ENCODE measurements around the gene ZSCAN29. TPM values are rescaled to one million over a fixed set of nuclear protein-coding genes. Genes with fewer than 3 reads are reported as not detected.

Gene ZSCAN29
- total and polyA plus RNA-seq, 10 of the 15 experiments (the other 5 are each of a cell fraction or from before 2014, with no cell fraction given): 1.7 to 26.0 (median 14.6) TPM

DNA sequence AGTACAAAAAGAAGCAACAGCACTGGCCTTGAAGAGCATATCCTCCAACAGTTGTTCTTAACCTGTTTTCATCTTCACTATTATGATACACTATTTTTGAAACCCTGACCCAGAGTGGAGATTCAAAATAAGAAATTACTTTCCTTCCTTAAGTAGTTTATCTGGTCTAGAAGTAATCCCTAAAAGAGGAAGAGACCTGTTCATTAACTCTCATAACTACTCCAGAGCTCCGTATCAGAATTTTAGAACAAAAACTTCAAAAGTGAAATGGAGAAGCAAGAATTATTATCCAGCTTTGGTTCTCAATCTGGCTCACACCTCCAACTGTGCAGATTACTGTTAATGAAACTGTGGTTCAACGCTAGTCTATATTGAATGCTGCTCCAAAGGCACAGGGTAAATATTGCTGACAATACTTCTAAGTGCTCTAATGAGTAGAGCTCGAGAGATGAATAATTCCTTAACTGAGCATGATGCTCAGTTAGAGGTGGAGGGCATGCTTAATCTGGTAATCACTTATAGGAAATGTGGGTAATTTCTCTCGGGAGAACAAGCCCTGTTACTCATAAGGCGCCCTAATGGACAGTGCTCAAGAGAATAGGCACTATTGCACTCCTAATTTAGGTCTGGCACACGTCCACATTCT is 45.7 kb downstream of the ZSCAN29 start (continued):
- TF ChIP-seq KDM1A (IDR thresholded peaks at IDR 0.05; ENCODE audit: borderline replicate concordance) (no peak), BHLHE40 (IDR thresholded peaks at IDR 0.05; ENCODE audit: borderline replicate concordance in 1 of 2, low read depth in 2 of 2, low read length in 1 of 2) (no peak)

DNA sequence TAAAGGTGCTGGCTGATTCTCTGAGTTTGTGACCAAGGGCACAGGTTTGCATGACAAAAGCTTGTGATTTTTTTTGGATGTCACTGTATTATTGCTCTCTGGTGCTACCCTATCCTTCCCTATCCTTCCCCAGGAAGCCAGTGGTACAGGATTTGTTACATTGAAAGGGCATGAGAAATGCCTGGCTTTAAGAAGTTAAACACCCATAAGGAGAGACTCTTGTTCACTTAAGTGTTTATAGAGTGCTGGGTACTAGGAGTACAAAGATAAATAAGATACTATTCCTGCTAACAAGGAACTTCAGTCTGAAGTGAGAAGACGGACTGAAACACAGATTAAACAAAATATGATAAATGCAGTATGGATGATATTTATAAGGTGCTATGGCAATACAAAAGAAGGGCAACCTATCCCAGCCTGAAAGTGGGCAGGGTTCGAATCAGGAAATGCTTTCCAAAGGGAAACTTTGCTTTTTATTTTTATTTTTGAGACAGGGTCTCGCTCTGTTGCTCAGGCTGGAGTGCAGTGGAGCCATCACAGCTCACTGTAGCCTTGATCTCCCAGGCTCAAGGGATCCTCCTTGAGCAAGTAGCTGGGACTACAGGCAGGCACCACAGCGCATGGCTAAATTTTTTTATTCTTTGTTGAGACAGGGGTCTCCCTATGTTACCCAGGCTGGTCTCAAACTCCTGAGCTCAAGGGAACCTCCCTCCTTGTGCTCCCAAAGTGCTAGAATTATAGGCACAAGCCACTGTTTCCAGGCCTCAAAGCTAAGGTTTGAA is 51.7 kb downstream of the ZSCAN29 start:
- ATAC-seq (no peak), FAIRE-seq (no peak), DNase-seq (ENCODE audit: low read depth, low spot score) (no peak)
- no peak overlapping the region for H3K4me2 ChIP-seq (ENCODE audit: control insufficient read depth, insufficient read depth)
- TF ChIP-seq SIN3A (IDR thresholded peaks at IDR 0.05; ENCODE audit: low read depth, low read length) (no peak), DPF2 (IDR thresholded peaks at IDR 0.05) (no peak), TBL1XR1 (IDR thresholded peaks at IDR 0.05; ENCODE audit: low read depth, low read length) (no peak), NBN (IDR thresholded peaks at IDR 0.05) (no peak), SMARCA5 (IDR thresholded peaks at IDR 0.05) (no peak), MYB (IDR thresholded peaks at IDR 0.05; ENCODE audit: borderline replicate concordance, low read depth, low read length) (no peak)
- TF ChIP-seq, protein P1, sequence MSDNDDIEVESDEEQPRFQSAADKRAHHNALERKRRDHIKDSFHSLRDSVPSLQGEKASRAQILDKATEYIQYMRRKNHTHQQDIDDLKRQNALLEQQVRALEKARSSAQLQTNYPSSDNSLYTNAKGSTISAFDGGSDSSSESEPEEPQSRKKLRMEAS (IDR thresholded peaks at IDR 0.05; ENCODE audit: low read depth, low read length): no peak
- RAD21 ChIA-PET (ENCODE audit: unreplicated experiment): no interaction called here
- H3K36me3 ChIP-seq (ENCODE audit: control insufficient read depth in 2 of 2, insufficient read depth in 2 of 2, low read length in 1 of 2): no peaks in the 10 kb centered on the region
- H4K20me1 ChIP-seq (ENCODE audit: control insufficient read depth, insufficient read depth): no peaks in the 10 kb centered on the region
- BruUV-seq (replicated peaks): no TSS peak
- CTCF ChIA-PET: interaction anchor here (0.5 to 0.9 kb wide), 3 partner anchors 14 to 115 kb away, joined by 3 read pairs; no protein-coding TSS in a partner anchor
- H3K4me3 ChIP-seq: no peak overlapping the region
- in situ Hi-C loops (cut with MboI) (no loop called here), intact Hi-C loops (cut with micrococcal nuclease; ENCODE audit: unreplicated experiment) (no loop called here)
- H2AFZ ChIP-seq (ENCODE audit: control insufficient read depth, low read depth, low read length): no peak overlapping the region
- H3K79me2 ChIP-seq (ENCODE audit: control insufficient read depth, insufficient read depth, low read length): no peaks in the 10 kb centered on the region
- SMC1A ChIA-PET (ENCODE audit: uncharacterized antibody, unreplicated experiment): interaction anchor here (2.2 kb wide), 1 partner anchor 13 kb away, joined by 5 read pairs; no protein-coding TSS in a partner anchor
- H3K4me1 ChIP-seq (ENCODE audit: control insufficient read depth, insufficient read depth, low read length): no peaks in the 10 kb centered on the region
- H3K27ac ChIP-seq (ENCODE audit: control insufficient read depth, insufficient read depth): no peak overlapping the region
- POLR2A ChIA-PET: no interaction called here
- H3K9ac ChIP-seq (ENCODE audit: control insufficient read depth, insufficient read depth, low read length): no peak overlapping the region
- 27% methylated on average over 4 of the region's 4 CpGs for WGBS (ENCODE audit: insufficient coverage, insufficient replicate concordance, low lambda C conversion rate, missing lambda C conversion rate)
- no peaks in the 10 kb centered on the region for H3K27me3 ChIP-seq (replicated peaks in 1 of 2; ENCODE audit: control insufficient read depth in 2 of 2, insufficient read depth in 2 of 2, low read length in 1 of 2)
- H3K9me3 ChIP-seq (replicated peaks; ENCODE audit: control insufficient read depth, insufficient read depth, low read length): no peaks in the 10 kb centered on the region
